Small intestine (tissue), 7 donors: ENCODE results near the gene NFATC2IP. TPM values are rescaled to one million over a fixed set of nuclear protein-coding genes. Genes with fewer than 3 reads are reported as not detected.

Experiments used
- DNase-seq, 2 donors: peaks; one replicate each; pipeline versions ENCODE4 v3.0.0 to v3.0.0-alpha.2; 2013
- FAIRE-seq: peaks from 2 replicates; lab custom pipeline; 2012; peaks lifted over from hg19 to GRCh38; lab: Jason Lieb, UNC
- H3K27ac ChIP-seq, 3 donors: one replicate each; pipeline ENCODE4 v1.5.1; 2013; ENCODE audit warnings: low read length in 2 of 3, mild to moderate bottlenecking in 2 of 3, control low read depth in 1 of 3, inconsistent platforms in 1 of 3, low read depth in 1 of 3, moderate library complexity in 1 of 3
- H3K27me3 ChIP-seq, 3 donors: one replicate each; pipeline ENCODE4 v1.6.1; 2013; ENCODE audit warnings: low read length in 3 of 3, inconsistent platforms in 1 of 3; ENCODE audit not compliant: control insufficient read depth in 3 of 3, insufficient read depth in 3 of 3
- H3K36me3 ChIP-seq, 3 donors: one replicate each; pipeline ENCODE4 v1.6.1; 2013; ENCODE audit warnings: low read length in 3 of 3, inconsistent platforms in 1 of 3, low read depth in 1 of 3, mild to moderate bottlenecking in 1 of 3, moderate library complexity in 1 of 3; ENCODE audit not compliant: control insufficient read depth in 3 of 3, insufficient read depth in 2 of 3
- H3K4me1 ChIP-seq, 3 donors: one replicate each; pipeline ENCODE4 v1.6.1; 2013; ENCODE audit warnings: low read length in 2 of 3, inconsistent platforms in 1 of 3, low read depth in 1 of 3, mild to moderate bottlenecking in 1 of 3, moderate library complexity in 1 of 3; ENCODE audit not compliant: control insufficient read depth in 3 of 3, insufficient read depth in 2 of 3
- H3K4me3 ChIP-seq, 3 donors: one replicate each; pipeline ENCODE4 v1.5.1; 2013; ENCODE audit warnings: low read length in 3 of 3, control low read depth in 1 of 3, inconsistent platforms in 1 of 3, low read depth in 1 of 3, mild to moderate bottlenecking in 1 of 3, moderate library complexity in 1 of 3
- H3K9me3 ChIP-seq, 2 donors: one replicate each; pipeline ENCODE4 v1.6.1; 2013; ENCODE audit warnings: low read depth in 1 of 2, low read length in 1 of 2; ENCODE audit not compliant: control insufficient read depth in 2 of 2, insufficient read depth in 1 of 2
- WGBS, 3 donors: extraction: QIAGEN DNeasy Blood & Tissue Kit; methylation state at CpG; one replicate each; pipeline ENCODE4 v1.1.7; 2013; 5-methylcytosine and 5-hydroxymethylcytosine counted together
- polyA plus RNA-seq, 4 donors: library from polyadenylated mRNA; stranded (reverse) in 3 of 4; unstranded in 1 of 4; fragments of 200-250 nt in 3 of 4; fragments of 120-200 nt in 1 of 4; gene quantifications; one replicate each; pipeline versions ENCODE4 v1.2.1 to v1.2.3, GENCODE V29; 2013
- donor health status: healthy with polysubstance abuse.
- donor health status: control.
- donor health status: control.
- donor health status: Bipolar disorder and iron deficiency.
- donor health status: healthy.

The NFATC2IP gene
- polyA plus RNA-seq, 4 donors, result 16.5 to 53.0 (median 22.5) TPM

GRCh38 chr16:28982418-28982817, 31.7 kb downstream of the NFATC2IP start:
- no peak overlapping the region for H3K27ac ChIP-seq
- H3K4me1 ChIP-seq, result no peaks in the 10 kb centered on the region
- FAIRE-seq (no peak), DNase-seq (no peak)
- H3K27me3 ChIP-seq, result no peaks in the 10 kb centered on the region
- WGBS, 3 donors, result 94% methylated on average over 10 of the region's 10 CpGs
- H3K36me3 ChIP-seq, result peaks cover 2 to 87% (median 8%) of the 10 kb centered on the region in 3 donors
- peaks cover 0 to 17% of the 10 kb centered on the region in 2 donors for H3K9me3 ChIP-seq
- no peak overlapping the region for H3K4me3 ChIP-seq

- DNase-seq (no peak), FAIRE-seq (no peak)
- Histone ChIP-seq H3K4me1 (no peaks in the 10 kb centered on the region), H3K27ac (no peak overlapping the region), H3K36me3 (peaks cover 2 to 86% (median 8%) of the 10 kb centered on the region in 3 donors), H3K9me3 (peaks cover 0 to 18% of the 10 kb centered on the region in 2 donors), H3K4me3 (no peak overlapping the region), H3K27me3 (no peaks in the 10 kb centered on the region)
- 93 to 94% (median 93%) methylated on average over 11 of the region's 11 CpGs for WGBS, 3 donors
Observed at GRCh38 chr16:28982949-28983348, 32.2 kb downstream of the NFATC2IP start.

- no peak for FAIRE-seq
- Histone ChIP-seq H3K36me3 (peaks cover 2 to 83% (median 8%) of the 10 kb centered on the region in 3 donors), H3K4me1 (no peaks in the 10 kb centered on the region), H3K4me3 (no peak overlapping the region), H3K27ac (no peak overlapping the region), H3K27me3 (no peaks in the 10 kb centered on the region), H3K9me3 (peaks cover 0 to 18% of the 10 kb centered on the region in 2 donors)
- no peak for DNase-seq
- 92 to 98% (median 97%) methylated on average over 18 of the region's 18 CpGs for WGBS, 3 donors
Observed at GRCh38 chr16:28983644-28984043, 32.9 kb downstream of the NFATC2IP start.

GRCh38 chr16:28984091-28984490, 33.4 kb downstream of the NFATC2IP start:
- Histone ChIP-seq H3K27me3 (no peaks in the 10 kb centered on the region), H3K27ac (peak overlapping the region in 2 of 3 donors; percentile 63 to 84), H3K4me3 (no peak overlapping the region), H3K36me3 (peaks cover 2 to 81% (median 8%) of the 10 kb centered on the region in 3 donors), H3K4me1 (no peaks in the 10 kb centered on the region), H3K9me3 (peaks cover 0 to 18% of the 10 kb centered on the region in 2 donors)
- FAIRE-seq, result no peak
- no peak for DNase-seq
- 76 to 85% (median 76%) methylated on average over 12 of the region's 12 CpGs for WGBS, 3 donors

GRCh38 chr16:28984619-28985135, 33.9 kb downstream of the NFATC2IP start, which contains the start of gene LAT:
Gene LAT (plus strand): TSS chr16:28985052. CDS start chr16:28985418, 366 bp downstream.
- WGBS, 3 donors, result 55 to 71% (median 59%) methylated on average over 14 to 24 of the region's 24 CpGs
- no peaks in the 10 kb centered on the region for H3K27me3 ChIP-seq
- DNase-seq (peak in 1 of 2 donors; percentile 27), FAIRE-seq (no peak)
- peak within 1 kb of the TSS in 2 of 3 donors; percentile 63 to 84 for H3K27ac ChIP-seq
- H3K4me1 ChIP-seq, result no peaks in the 10 kb centered on the region
- peak within 1 kb of the TSS in 2 of 3 donors; percentile 3 to 48 for H3K4me3 ChIP-seq
- H3K36me3 ChIP-seq, result peaks cover 4 to 82% (median 10%) of the 10 kb centered on the region in 3 donors
- H3K9me3 ChIP-seq, result peaks cover 0 to 18% of the 10 kb centered on the region in 2 donors

- Histone ChIP-seq H3K4me1 (no peaks in the 10 kb centered on the region), H3K9me3 (peaks cover 0 to 18% of the 10 kb centered on the region in 2 donors), H3K36me3 (peaks cover 4 to 85% (median 8%) of the 10 kb centered on the region in 3 donors), H3K4me3 (peak overlapping the region in 2 of 3 donors; percentile 3 to 48), H3K27me3 (no peaks in the 10 kb centered on the region), H3K27ac (peak overlapping the region in 2 of 3 donors; percentile 45 to 61)
- no peak for FAIRE-seq
- WGBS, 3 donors, result 74 to 82% (median 75%) methylated on average over 16 to 19 of the region's 19 CpGs
- DNase-seq, result no peak
Observed at GRCh38 chr16:28985211-28986041, 34.7 kb downstream of the NFATC2IP start.

GRCh38 chr16:28986046-28986445, 35.3 kb downstream of the NFATC2IP start:
- Histone ChIP-seq H3K27ac (peak overlapping the region in 2 of 3 donors; percentile 32 to 39), H3K4me1 (no peaks in the 10 kb centered on the region)
- FAIRE-seq, result no peak

GRCh38 chr16:28986492-28986891, 35.8 kb downstream of the NFATC2IP start:
- no peak for DNase-seq
- H3K36me3 ChIP-seq, result peaks cover 4 to 78% (median 8%) of the 10 kb centered on the region in 3 donors
- 80 to 86% (median 84%) methylated on average over 8 to 13 of the region's 13 CpGs for WGBS, 3 donors
- H3K27me3 ChIP-seq, result no peaks in the 10 kb centered on the region
- peaks cover 0 to 16% of the 10 kb centered on the region in 2 donors for H3K9me3 ChIP-seq
- peak overlapping the region in 1 of 3 donors; percentile 48 for H3K4me3 ChIP-seq
- H3K4me1 ChIP-seq, result no peaks in the 10 kb centered on the region
- H3K27ac ChIP-seq, result peak overlapping the region in 2 of 3 donors; percentile 32 to 33
- no peak for FAIRE-seq

More at GRCh38 chr16:28986046-28986445, 35.3 kb downstream of the NFATC2IP start:
- 84 to 93% (median 88%) methylated on average over 7 to 9 of the region's 9 CpGs for WGBS, 3 donors
- Histone ChIP-seq H3K27me3 (no peaks in the 10 kb centered on the region), H3K9me3 (peaks cover 0 to 18% of the 10 kb centered on the region in 2 donors), H3K36me3 (peaks cover 4 to 82% (median 8%) of the 10 kb centered on the region in 3 donors), H3K4me3 (peak overlapping the region in 2 of 3 donors; percentile 3 to 48)
- no peak for DNase-seq
